Colonic mucosa (tissue), 4 donors: ENCODE measurements around the gene ACACB. TPM values are rescaled to one million over a fixed set of nuclear protein-coding genes. Genes with fewer than 3 reads are reported as not detected.

Experiments used
- DNase-seq: peaks from one replicate; pipeline ENCODE4 v3.0.0-alpha.2; 2020
- H3K27ac ChIP-seq: fragments of 200-600 bp; one replicate; pipeline ENCODE4 v1.8.0; 2021
- H3K27me3 ChIP-seq: fragments of 200-600 bp; one replicate; pipeline ENCODE4 v1.8.0; 2021
- H3K36me3 ChIP-seq: fragments of 200-600 bp; one replicate; pipeline ENCODE4 v1.8.0; 2021
- H3K4me1 ChIP-seq: fragments of 200-600 bp; one replicate; pipeline ENCODE4 v1.8.0; 2021; ENCODE audit warnings: mild to moderate bottlenecking
- H3K4me3 ChIP-seq: fragments of 200-600 bp; one replicate; pipeline ENCODE4 v1.8.0; 2021
- H3K9ac ChIP-seq, 2 donors: one replicate each; pipeline ENCODE4 v1.7.0; 2013; ENCODE audit warnings: control low read depth in 2 of 2, low read depth in 2 of 2, low read length in 2 of 2
- H3K9me3 ChIP-seq: fragments of 200-600 bp; one replicate; pipeline ENCODE4 v1.8.0; 2021
- CTCF ChIP-seq: fragments of 200-600 bp; IDR thresholded peaks from one replicate; pipeline ENCODE4 v1.8.0; 2022; ENCODE audit warnings: antibody characterized with exemption, mild to moderate bottlenecking
- intact Hi-C: fragments of 100-400 bp; cut with DNase I; formaldehyde crosslinking; loops from one replicate; pipeline ENCODE4 v1.14.1; 2022
- total RNA-seq, 2 donors: library from RNA; stranded (reverse); fragmentation: NEBNext Ultra II Directional in 1 of 2; extraction: Animal tissue kit (Norgen Biotek cat#: 25700) in 1 of 2; gene quantifications; one replicate each; pipeline ENCODE4 v1.2.1, GENCODE V29; 2021
- donor health status: healthy.
- donor health status: DM: no; HTN: no; CAD: no.
- donor health status: DM: no; HTN: no; CAD: no.

Gene ACACB
- total RNA-seq, 2 donors from 2014 or later = 21.3 to 32.8 TPM

GRCh38 chr12:109310247-109311125 is 194.1 kb downstream of the ACACB start:
- intact Hi-C loops = no loop called here
- no peaks in the 10 kb centered on the region for H3K36me3 ChIP-seq
- H3K9ac ChIP-seq = no peak overlapping the region
- no peak for TF ChIP-seq CTCF
- H3K27me3 ChIP-seq = peaks cover 39% of the 10 kb centered on the region
- H3K4me1 ChIP-seq = no peaks in the 10 kb centered on the region
- no peak for DNase-seq
- H3K4me3 ChIP-seq = peak overlapping the region; percentile 30
- no peaks in the 10 kb centered on the region for H3K9me3 ChIP-seq
- no peak overlapping the region for H3K27ac ChIP-seq

Other genes starting within 250 kb of the ACACB start
- 1 to 10 TPM; 2.2 to 2.4 TPM for gene DAO, start 236.5 kb upstream of the ACACB start, total RNA-seq
- gene SVOP, start 95.5 kb upstream of the ACACB start, total RNA-seq = under 1 TPM; 0.15 to 0.50 TPM
- 10 to 100 TPM; 25.1 to 27.7 TPM for gene USP30, start 64.0 kb upstream of the ACACB start, total RNA-seq
- gene ALKBH2, start 23.1 kb upstream of the ACACB start, total RNA-seq = 1 to 10 TPM; 5.0 to 8.9 TPM
- gene UNG, start 19.0 kb upstream of the ACACB start, total RNA-seq = 10 to 100 TPM; 48.7 to 68.3 TPM
- not detected for gene FOXN4, start 192.7 kb downstream of the ACACB start, total RNA-seq
- gene MYO1H, start 231.3 kb downstream of the ACACB start, total RNA-seq = under 1 TPM in 1 of 2 donors, not detected in 1; 0.21 TPM